Measurements from ENCODE around the gene RAP2A. TPM values are rescaled to one million over a fixed set of nuclear protein-coding genes. Genes with fewer than 3 reads are reported as not detected.

RAP2A gene
- total and polyA plus RNA-seq, 4 donors, result 3.1 to 37.2 (median 6.7) TPM

- H3K4me1 ChIP-seq (ENCODE audit: control insufficient read depth in 4 of 4, insufficient read depth in 4 of 4, low read length in 3 of 4), result no peaks in the 10 kb centered on the region
- no peaks in the 10 kb centered on the region for H3K36me3 ChIP-seq (ENCODE audit: control insufficient read depth in 4 of 4, insufficient read depth in 3 of 4, low read depth in 1 of 4, low read length in 3 of 4)
- H3K27ac ChIP-seq (ENCODE audit: low read depth in 1 of 2, low read length in 2 of 2), result no peak overlapping the region
- WGBS, result 84% methylated on average over 2 of the region's 2 CpGs
- no peak overlapping the region for H3K9ac ChIP-seq (ENCODE audit: low read depth in 1 of 2, low read length in 2 of 2)
- no peaks in the 10 kb centered on the region for H3K9me3 ChIP-seq (ENCODE audit: control insufficient read depth in 4 of 4, low read length in 3 of 4)
- TF ChIP-seq HNF4G (IDR thresholded peaks at IDR 0.05) (no peak), ATF3 (IDR thresholded peaks at IDR 0.05) (no peak), RAD21 (IDR thresholded peaks at IDR 0.05) (no peak), REST (IDR thresholded peaks at IDR 0.05) (no peak), TAF1 (conservative IDR thresholded peaks at IDR 0.05) (no peak), FOXA1 (IDR thresholded peaks at IDR 0.05) (no peak), ZBTB33 (IDR thresholded peaks at IDR 0.05) (no peak), JUND (IDR thresholded peaks at IDR 0.05) (no peak), GABPA (IDR thresholded peaks at IDR 0.05 in 1 of 2, conservative IDR thresholded peaks at IDR 0.05 in 1 of 2) (no peak), HNF4A (conservative IDR thresholded peaks at IDR 0.05) (no peak), NR2F2 (IDR thresholded peaks at IDR 0.05) (no peak), SP1 (IDR thresholded peaks at IDR 0.05) (no peak), YY1 (IDR thresholded peaks at IDR 0.05) (no peak)
- no peak overlapping the region for H3K4me3 ChIP-seq (ENCODE audit: low read depth in 1 of 3, low read length in 3 of 3)
- no peak for DNase-seq (ENCODE audit: low spot score)
- H3K27me3 ChIP-seq (ENCODE audit: control insufficient read depth in 4 of 4, insufficient read depth in 4 of 4, low read length in 3 of 4), result no peaks in the 10 kb centered on the region
Measured at GRCh38 chr13:97484301-97484700, 50.3 kb downstream of the RAP2A start.

GRCh38 chr13:97485320-97485719, 51.4 kb downstream of the RAP2A start:
- Histone ChIP-seq H3K9ac (ENCODE audit: low read depth in 1 of 2, low read length in 2 of 2) (no peak overlapping the region), H3K27ac (ENCODE audit: low read depth in 1 of 2, low read length in 2 of 2) (no peak overlapping the region), H3K4me3 (ENCODE audit: low read depth in 1 of 3, low read length in 3 of 3) (no peak overlapping the region), H3K27me3 (ENCODE audit: control insufficient read depth in 4 of 4, insufficient read depth in 4 of 4, low read length in 3 of 4) (no peaks in the 10 kb centered on the region), H3K4me1 (ENCODE audit: control insufficient read depth in 4 of 4, insufficient read depth in 4 of 4, low read length in 3 of 4) (no peaks in the 10 kb centered on the region), H3K36me3 (ENCODE audit: control insufficient read depth in 4 of 4, insufficient read depth in 3 of 4, low read depth in 1 of 4, low read length in 3 of 4) (no peaks in the 10 kb centered on the region), H3K9me3 (ENCODE audit: control insufficient read depth in 4 of 4, low read length in 3 of 4) (no peaks in the 10 kb centered on the region)
- TF ChIP-seq GABPA (IDR thresholded peaks at IDR 0.05 in 1 of 2, conservative IDR thresholded peaks at IDR 0.05 in 1 of 2) (no peak), FOXA1 (IDR thresholded peaks at IDR 0.05) (no peak), REST (IDR thresholded peaks at IDR 0.05) (no peak)
- no peak for DNase-seq (ENCODE audit: low spot score)
- WGBS, result 89% methylated on average over 1 of the region's 1 CpG

Measured in liver (tissue), 9 donors.